GM12892 (cell line): Measurements from ENCODE around the gene PIK3AP1.

ENCODE experiments used
- POLR2A ChIP-seq: IDR thresholded peaks from 2 replicates; pipeline ENCODE4 v1.6.1; 2011; ENCODE audit warnings: low read depth, low read length, control low read depth
- POLR2AphosphoS5 ChIP-seq: IDR thresholded peaks from 2 replicates; pipeline ENCODE4 v1.6.1; 2011; ENCODE audit warnings: low read depth, low read length, control low read depth
- TAF1 ChIP-seq: IDR thresholded peaks from 2 replicates; pipeline ENCODE4 v1.6.1; 2011; ENCODE audit warnings: low read depth, mild to moderate bottlenecking, control low read depth, low read length, borderline replicate concordance

GRCh38 chr10:96648297-96648696 lies 72.0 kb downstream of the PIK3AP1 start:
- TF ChIP-seq POLR2A (no peak), TAF1 (no peak), POLR2AphosphoS5 (no peak)
